Measurements from ENCODE around the gene CFLAR. TPM values are rescaled to one million over a fixed set of nuclear protein-coding genes. Genes with fewer than 3 reads are reported as not detected.

The CFLAR gene
- total and polyA plus RNA-seq, 2 of the 13 experiments (the other 11 are each of a cell fraction or from before 2014, with no cell fraction given), result 43.8 to 92.1 TPM

DNA sequence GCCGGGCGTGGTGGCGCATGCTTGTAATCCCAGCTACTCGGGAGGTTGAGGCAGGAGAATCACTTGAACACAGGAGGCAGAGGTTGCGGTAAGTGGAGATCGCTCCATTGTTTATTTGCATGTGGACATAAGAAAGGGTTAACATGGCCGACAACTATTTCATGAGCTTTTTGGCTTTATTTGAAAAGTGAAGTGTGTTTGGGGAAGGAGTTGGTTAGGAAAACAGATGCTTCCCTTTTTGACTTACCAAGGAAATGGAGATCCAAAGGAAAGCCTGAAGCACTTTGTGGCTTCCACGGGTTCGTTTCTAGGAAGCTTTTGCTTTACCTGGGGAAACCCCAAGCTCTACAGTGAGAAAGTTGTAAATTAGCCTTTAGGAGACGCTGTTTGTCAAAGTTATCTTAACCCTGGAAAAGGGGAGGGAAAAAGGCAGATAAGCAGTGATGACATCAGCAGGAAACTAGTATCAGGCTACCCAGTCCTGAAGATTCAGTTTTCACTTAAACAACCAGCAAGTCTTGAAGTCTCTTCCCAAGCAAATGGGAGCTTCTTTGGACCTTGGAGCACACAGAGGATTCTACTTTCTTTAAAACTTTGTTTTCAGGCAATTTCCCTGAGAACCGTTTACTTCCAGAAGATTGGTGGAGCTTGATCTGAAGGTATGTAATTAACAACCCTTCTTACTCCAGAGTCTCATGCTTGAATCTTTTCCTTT lies 66.8 kb downstream of the CFLAR start, which contains the start of gene CASP10 (continued):
- TF ChIP-seq, protein P1, sequence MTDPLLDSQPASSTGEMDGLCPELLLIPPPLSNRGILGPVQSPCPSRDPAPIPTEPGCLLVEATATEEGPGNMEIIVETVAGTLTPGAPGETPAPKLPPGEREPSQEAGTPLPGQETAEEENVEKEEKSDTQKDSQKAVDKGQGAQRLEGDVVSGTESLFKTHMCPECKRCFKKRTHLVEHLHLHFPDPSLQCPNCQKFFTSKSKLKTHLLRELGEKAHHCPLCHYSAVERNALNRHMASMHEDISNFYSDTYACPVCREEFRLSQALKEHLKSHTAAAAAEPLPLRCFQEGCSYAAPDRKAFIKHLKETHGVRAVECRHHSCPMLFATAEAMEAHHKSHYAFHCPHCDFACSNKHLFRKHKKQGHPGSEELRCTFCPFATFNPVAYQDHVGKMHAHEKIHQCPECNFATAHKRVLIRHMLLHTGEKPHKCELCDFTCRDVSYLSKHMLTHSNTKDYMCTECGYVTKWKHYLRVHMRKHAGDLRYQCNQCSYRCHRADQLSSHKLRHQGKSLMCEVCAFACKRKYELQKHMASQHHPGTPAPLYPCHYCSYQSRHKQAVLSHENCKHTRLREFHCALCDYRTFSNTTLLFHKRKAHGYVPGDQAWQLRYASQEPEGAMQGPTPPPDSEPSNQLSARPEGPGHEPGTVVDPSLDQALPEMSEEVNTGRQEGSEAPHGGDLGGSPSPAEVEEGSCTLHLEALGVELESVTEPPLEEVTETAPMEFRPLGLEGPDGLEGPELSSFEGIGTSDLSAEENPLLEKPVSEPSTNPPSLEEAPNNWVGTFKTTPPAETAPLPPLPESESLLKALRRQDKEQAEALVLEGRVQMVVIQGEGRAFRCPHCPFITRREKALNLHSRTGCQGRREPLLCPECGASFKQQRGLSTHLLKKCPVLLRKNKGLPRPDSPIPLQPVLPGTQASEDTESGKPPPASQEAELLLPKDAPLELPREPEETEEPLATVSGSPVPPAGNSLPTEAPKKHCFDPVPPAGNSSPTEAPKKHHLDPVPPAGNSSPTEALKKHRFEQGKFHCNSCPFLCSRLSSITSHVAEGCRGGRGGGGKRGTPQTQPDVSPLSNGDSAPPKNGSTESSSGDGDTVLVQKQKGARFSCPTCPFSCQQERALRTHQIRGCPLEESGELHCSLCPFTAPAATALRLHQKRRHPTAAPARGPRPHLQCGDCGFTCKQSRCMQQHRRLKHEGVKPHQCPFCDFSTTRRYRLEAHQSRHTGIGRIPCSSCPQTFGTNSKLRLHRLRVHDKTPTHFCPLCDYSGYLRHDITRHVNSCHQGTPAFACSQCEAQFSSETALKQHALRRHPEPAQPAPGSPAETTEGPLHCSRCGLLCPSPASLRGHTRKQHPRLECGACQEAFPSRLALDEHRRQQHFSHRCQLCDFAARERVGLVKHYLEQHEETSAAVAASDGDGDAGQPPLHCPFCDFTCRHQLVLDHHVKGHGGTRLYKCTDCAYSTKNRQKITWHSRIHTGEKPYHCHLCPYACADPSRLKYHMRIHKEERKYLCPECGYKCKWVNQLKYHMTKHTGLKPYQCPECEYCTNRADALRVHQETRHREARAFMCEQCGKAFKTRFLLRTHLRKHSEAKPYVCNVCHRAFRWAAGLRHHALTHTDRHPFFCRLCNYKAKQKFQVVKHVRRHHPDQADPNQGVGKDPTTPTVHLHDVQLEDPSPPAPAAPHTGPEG (CRISPR knock-in tag; IDR thresholded peaks at IDR 0.05), result no peak; the same call in 1 of the 2 replicates
- peak; percentile 65; the same call in 1 of the 2 replicates for TF ChIP-seq ZNF3 (CRISPR knock-in tag; IDR thresholded peaks at IDR 0.05)
- TF ChIP-seq KAT2B (IDR thresholded peaks at IDR 0.05; ENCODE audit: borderline replicate concordance, low read depth, low read length), result no peak
- TF ChIP-seq ZFYVE20 (CRISPR knock-in tag; IDR thresholded peaks at IDR 0.05; ENCODE audit: borderline replicate concordance, low read depth), result no peak
- no peak for TF ChIP-seq ZSCAN21 (CRISPR knock-in tag; IDR thresholded peaks at IDR 0.05; ENCODE audit: borderline replicate concordance)
- peak; percentile 17; the same call in 1 of the 2 replicates for TF ChIP-seq POGK (CRISPR knock-in tag; conservative IDR thresholded peaks at IDR 0.05)
- TF ChIP-seq KLF13 (CRISPR knock-in tag; IDR thresholded peaks at IDR 0.05), result no peak
- peak; percentile 56; the same call in 1 of the 2 replicates for TF ChIP-seq ZNF792 (CRISPR knock-in tag; IDR thresholded peaks at IDR 0.05)
- TF ChIP-seq SNAPC2 (CRISPR knock-in tag; IDR thresholded peaks at IDR 0.05), result no peak; the same call in 1 of the 2 replicates
- TF ChIP-seq ZNF720 (CRISPR knock-in tag; IDR thresholded peaks at IDR 0.05), result no peak
- TF ChIP-seq, protein P2, sequence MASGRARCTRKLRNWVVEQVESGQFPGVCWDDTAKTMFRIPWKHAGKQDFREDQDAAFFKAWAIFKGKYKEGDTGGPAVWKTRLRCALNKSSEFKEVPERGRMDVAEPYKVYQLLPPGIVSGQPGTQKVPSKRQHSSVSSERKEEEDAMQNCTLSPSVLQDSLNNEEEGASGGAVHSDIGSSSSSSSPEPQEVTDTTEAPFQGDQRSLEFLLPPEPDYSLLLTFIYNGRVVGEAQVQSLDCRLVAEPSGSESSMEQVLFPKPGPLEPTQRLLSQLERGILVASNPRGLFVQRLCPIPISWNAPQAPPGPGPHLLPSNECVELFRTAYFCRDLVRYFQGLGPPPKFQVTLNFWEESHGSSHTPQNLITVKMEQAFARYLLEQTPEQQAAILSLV (CRISPR knock-in tag; IDR thresholded peaks at IDR 0.05; ENCODE audit: borderline replicate concordance), result 0 out of 2 replicates have a peak, but pooled peaks have one; percentile 44
- TF ChIP-seq EHMT2 (IDR thresholded peaks at IDR 0.05; ENCODE audit: borderline replicate concordance, low read depth, low read length), result peak; percentile 84
- TF ChIP-seq GFI1 (CRISPR knock-in tag; IDR thresholded peaks at IDR 0.05; ENCODE audit: borderline replicate concordance), result peak; percentile 36; the same call in 1 of the 2 replicates
- peak; percentile 31; the same call in 1 of the 2 replicates for TF ChIP-seq YEATS2 (CRISPR knock-in tag; IDR thresholded peaks at IDR 0.05; ENCODE audit: borderline replicate concordance)
- 0 out of 2 replicates have a peak, but pooled peaks have one; percentile 19 for TF ChIP-seq SP140L (CRISPR knock-in tag; IDR thresholded peaks at IDR 0.05; ENCODE audit: borderline replicate concordance)
- no peak for TF ChIP-seq MEIS1 (CRISPR knock-in tag; IDR thresholded peaks at IDR 0.05; ENCODE audit: borderline replicate concordance)
- no peak for TF ChIP-seq FOXP1 (IDR thresholded peaks at IDR 0.05)
- TF ChIP-seq FOXP1 (CRISPR knock-in tag; IDR thresholded peaks at IDR 0.05), result peak; percentile 40; the same call in 1 of the 2 replicates
- peak; percentile 83; the same call in 1 of the 2 replicates for TF ChIP-seq MBD4 (IDR thresholded peaks at IDR 0.05; ENCODE audit: borderline replicate concordance, low read length)
- no peak for TF ChIP-seq CENPX (CRISPR knock-in tag; IDR thresholded peaks at IDR 0.05)
- TF ChIP-seq MXD4 (CRISPR knock-in tag; IDR thresholded peaks at IDR 0.05), result 0 out of 2 replicates have a peak, but pooled peaks have one; percentile 70
- no peak for TF ChIP-seq GABPA (IDR thresholded peaks at IDR 0.05; ENCODE audit: low read depth, low read length)
- TF ChIP-seq GABPA (CRISPR knock-in tag; IDR thresholded peaks at IDR 0.05; ENCODE audit: low read depth), result peak; percentile 79
